ENCODE results near the gene OBI1.

DNA sequence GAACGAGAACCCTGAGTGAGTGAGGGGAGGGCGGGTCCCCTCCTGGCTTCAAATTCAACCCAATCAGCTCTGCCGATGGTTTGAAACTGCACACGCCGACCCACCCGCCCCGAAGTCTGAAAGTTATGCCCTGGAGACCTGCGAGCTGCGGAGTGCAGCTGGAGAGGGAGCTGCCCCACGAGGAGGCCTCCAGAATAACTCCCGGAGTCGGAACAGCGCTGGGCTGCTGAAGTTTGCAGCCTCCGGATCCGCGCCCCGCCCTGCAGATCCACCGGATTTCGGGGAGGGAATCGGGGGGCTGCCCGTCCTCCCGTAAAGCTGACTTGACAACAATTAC lies 62.6 kb downstream of the OBI1 start:
- TF ChIP-seq, protein P1, sequence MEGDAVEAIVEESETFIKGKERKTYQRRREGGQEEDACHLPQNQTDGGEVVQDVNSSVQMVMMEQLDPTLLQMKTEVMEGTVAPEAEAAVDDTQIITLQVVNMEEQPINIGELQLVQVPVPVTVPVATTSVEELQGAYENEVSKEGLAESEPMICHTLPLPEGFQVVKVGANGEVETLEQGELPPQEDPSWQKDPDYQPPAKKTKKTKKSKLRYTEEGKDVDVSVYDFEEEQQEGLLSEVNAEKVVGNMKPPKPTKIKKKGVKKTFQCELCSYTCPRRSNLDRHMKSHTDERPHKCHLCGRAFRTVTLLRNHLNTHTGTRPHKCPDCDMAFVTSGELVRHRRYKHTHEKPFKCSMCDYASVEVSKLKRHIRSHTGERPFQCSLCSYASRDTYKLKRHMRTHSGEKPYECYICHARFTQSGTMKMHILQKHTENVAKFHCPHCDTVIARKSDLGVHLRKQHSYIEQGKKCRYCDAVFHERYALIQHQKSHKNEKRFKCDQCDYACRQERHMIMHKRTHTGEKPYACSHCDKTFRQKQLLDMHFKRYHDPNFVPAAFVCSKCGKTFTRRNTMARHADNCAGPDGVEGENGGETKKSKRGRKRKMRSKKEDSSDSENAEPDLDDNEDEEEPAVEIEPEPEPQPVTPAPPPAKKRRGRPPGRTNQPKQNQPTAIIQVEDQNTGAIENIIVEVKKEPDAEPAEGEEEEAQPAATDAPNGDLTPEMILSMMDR (IDR thresholded peaks at IDR 0.05), result no peak
- TF ChIP-seq POLR2A (IDR thresholded peaks at IDR 0.05) (no peak), POLR2AphosphoS5 (IDR thresholded peaks at IDR 0.05; ENCODE audit: insufficient read depth in 1 of 2, low read depth in 1 of 2) (no peak)
